Tibial nerve (tissue), 4 donors: ENCODE data around the gene GDE1. TPM values are rescaled to one million over a fixed set of nuclear protein-coding genes. Genes with fewer than 3 reads are reported as not detected.

Experiments used
- DNase-seq, 2 donors: peaks; one replicate each; pipeline ENCODE4 v3.0.0-alpha.2; 2019; ENCODE audit warnings: low spot score in 2 of 2
- H3K27ac ChIP-seq, 4 donors: fragments of 200-600 bp; sonication (generic) in 3 of 4; one replicate each; pipeline ENCODE4 v1.5.1; 2017 to 2019; ENCODE audit warnings: mild to moderate bottlenecking in 1 of 4
- H3K27me3 ChIP-seq, 2 donors: fragments of 200-600 bp; sonication (generic) in 1 of 2; one replicate each; pipeline versions ENCODE4 v1.5.1 to v1.6.0; 2017 to 2019
- H3K36me3 ChIP-seq, 3 donors: fragments of 200-600 bp; sonication (generic); one replicate each; pipeline ENCODE4 v1.5.1; 2018 to 2019
- H3K4me1 ChIP-seq, 4 donors: fragments of 200-600 bp; sonication (generic) in 3 of 4; one replicate each; pipeline ENCODE4 v1.5.1; 2017 to 2019
- H3K4me3 ChIP-seq, 4 donors: fragments of 200-600 bp; sonication (generic) in 3 of 4; one replicate each; pipeline ENCODE4 v1.5.1; 2017 to 2019; ENCODE audit warnings: mild to moderate bottlenecking in 1 of 4, moderate library complexity in 1 of 4
- H3K9me3 ChIP-seq, 4 donors: fragments of 200-600 bp; sonication (generic) in 3 of 4; one replicate each; pipeline ENCODE4 v1.5.1; 2017 to 2019
- CTCF ChIP-seq, 5 experiments: fragments of 200-600 bp in 3 of 5; fragments of 450-650 bp in 2 of 5; sonication (generic) in 3 of 5; IDR thresholded peaks; one replicate each; pipeline ENCODE4 v1.5.1; 2016 to 2019; ENCODE audit warnings: antibody characterized with exemption in 5 of 5, mild to moderate bottlenecking in 3 of 5, moderate library complexity in 2 of 5
- EP300 ChIP-seq, 2 donors: sonication (generic); formaldehyde crosslinking; IDR thresholded peaks; one replicate each; pipeline ENCODE4 v1.6.1; 2017; ENCODE audit warnings: antibody characterized with exemption in 2 of 2, mild to moderate bottlenecking in 1 of 2
- POLR2A ChIP-seq, 2 donors: fragments of 450-650 bp; IDR thresholded peaks; one replicate each; pipeline ENCODE4 v1.6.1; 2017; ENCODE audit warnings: antibody characterized with exemption in 2 of 2, mild to moderate bottlenecking in 2 of 2, moderate library complexity in 2 of 2
- WGBS, 2 donors: methylation state at CpG; one replicate each; pipeline ENCODE4 v1.1.5; 2018; 5-methylcytosine and 5-hydroxymethylcytosine counted together
- total RNA-seq, 4 donors: library from RNA; depleted of rRNA; stranded (reverse); fragments of >200 nt; gene quantifications; one replicate each; pipeline ENCODE4 v1.1.0, GENCODE V29; 2016

The GDE1 gene
- total RNA-seq, 4 donors from 2014 or later, result 40.6 to 58.1 (median 45.0) TPM

- WGBS, 2 donors, result 44 to 72% methylated on average over 4 of the region's 4 CpGs
- H3K36me3 ChIP-seq, result no peaks in the 10 kb centered on the region
- H3K27me3 ChIP-seq, result no peaks in the 10 kb centered on the region
- TF ChIP-seq CTCF (IDR thresholded peaks at IDR 0.05), result no peak
- TF ChIP-seq POLR2A (IDR thresholded peaks at IDR 0.05), result no peak
- no peak for TF ChIP-seq EP300 (IDR thresholded peaks at IDR 0.05)
- no peak overlapping the region for H3K4me3 ChIP-seq
- peaks cover 0 to 11% (median 0%) of the 10 kb centered on the region in 4 donors for H3K4me1 ChIP-seq
- H3K9me3 ChIP-seq, result no peaks in the 10 kb centered on the region
- H3K27ac ChIP-seq, result no peak overlapping the region
- no peak for DNase-seq
Observed at GRCh38 chr16:19488213-19488640, 33.7 kb downstream of the GDE1 start.

GRCh38 chr16:19486750-19487325, 35.1 kb downstream of the GDE1 start:
- H3K27me3 ChIP-seq, result no peaks in the 10 kb centered on the region
- TF ChIP-seq CTCF (IDR thresholded peaks at IDR 0.05) (no peak), EP300 (IDR thresholded peaks at IDR 0.05) (no peak), POLR2A (IDR thresholded peaks at IDR 0.05) (no peak)
- peaks cover 0 to 11% (median 0%) of the 10 kb centered on the region in 4 donors for H3K4me1 ChIP-seq
- no peak overlapping the region for H3K4me3 ChIP-seq
- no peaks in the 10 kb centered on the region for H3K36me3 ChIP-seq
- no peak for DNase-seq
- peaks cover 0 to 2% (median 0%) of the 10 kb centered on the region in 4 donors for H3K9me3 ChIP-seq
- WGBS, 2 donors, result 89% methylated on average over 10 of the region's 10 CpGs
- H3K27ac ChIP-seq, result no peak overlapping the region

- WGBS, 2 donors, result 80 to 87% methylated on average over 4 of the region's 4 CpGs
- Histone ChIP-seq H3K27ac (no peak overlapping the region), H3K36me3 (no peaks in the 10 kb centered on the region), H3K27me3 (no peaks in the 10 kb centered on the region), H3K9me3 (peaks cover 0 to 6% (median 0%) of the 10 kb centered on the region in 4 donors), H3K4me3 (no peak overlapping the region), H3K4me1 (peaks cover 0 to 11% (median 0%) of the 10 kb centered on the region in 4 donors)
- no peak for DNase-seq
- TF ChIP-seq EP300 (IDR thresholded peaks at IDR 0.05) (no peak), CTCF (IDR thresholded peaks at IDR 0.05) (no peak), POLR2A (IDR thresholded peaks at IDR 0.05) (no peak)
Observed at GRCh38 chr16:19486051-19486450, 35.8 kb downstream of the GDE1 start.

- Histone ChIP-seq H3K9me3 (peaks cover 0 to 6% (median 0%) of the 10 kb centered on the region in 4 donors), H3K4me1 (peaks cover 0 to 11% (median 0%) of the 10 kb centered on the region in 4 donors), H3K27ac (no peak overlapping the region), H3K27me3 (no peaks in the 10 kb centered on the region), H3K36me3 (no peaks in the 10 kb centered on the region), H3K4me3 (no peak overlapping the region)
- 80 to 84% methylated on average over 5 of the region's 5 CpGs for WGBS, 2 donors
- TF ChIP-seq CTCF (IDR thresholded peaks at IDR 0.05) (no peak), POLR2A (IDR thresholded peaks at IDR 0.05) (no peak), EP300 (IDR thresholded peaks at IDR 0.05) (no peak)
- DNase-seq, result no peak
Observed at GRCh38 chr16:19485611-19486010, 36.3 kb downstream of the GDE1 start.

GRCh38 chr16:19484096-19484495, 37.8 kb downstream of the GDE1 start:
- H3K4me3 ChIP-seq, result no peak overlapping the region
- H3K27ac ChIP-seq, result no peak overlapping the region
- no peaks in the 10 kb centered on the region for H3K36me3 ChIP-seq
- no peak for DNase-seq
- H3K27me3 ChIP-seq, result no peaks in the 10 kb centered on the region
- peaks cover 0 to 11% (median 0%) of the 10 kb centered on the region in 4 donors for H3K4me1 ChIP-seq
- WGBS, 2 donors, result 86 to 88% methylated on average over 3 of the region's 3 CpGs
- peaks cover 0 to 6% (median 0%) of the 10 kb centered on the region in 4 donors for H3K9me3 ChIP-seq
- TF ChIP-seq CTCF (IDR thresholded peaks at IDR 0.05) (no peak), EP300 (IDR thresholded peaks at IDR 0.05) (no peak), POLR2A (IDR thresholded peaks at IDR 0.05) (no peak)
